Measurements from ENCODE around the gene KATNB1. TPM values are rescaled to one million over a fixed set of nuclear protein-coding genes. Genes with fewer than 3 reads are reported as not detected.

The KATNB1 gene
- total RNA-seq, 2 experiments from 2014 or later: 21.0 to 22.3 TPM

DNA sequence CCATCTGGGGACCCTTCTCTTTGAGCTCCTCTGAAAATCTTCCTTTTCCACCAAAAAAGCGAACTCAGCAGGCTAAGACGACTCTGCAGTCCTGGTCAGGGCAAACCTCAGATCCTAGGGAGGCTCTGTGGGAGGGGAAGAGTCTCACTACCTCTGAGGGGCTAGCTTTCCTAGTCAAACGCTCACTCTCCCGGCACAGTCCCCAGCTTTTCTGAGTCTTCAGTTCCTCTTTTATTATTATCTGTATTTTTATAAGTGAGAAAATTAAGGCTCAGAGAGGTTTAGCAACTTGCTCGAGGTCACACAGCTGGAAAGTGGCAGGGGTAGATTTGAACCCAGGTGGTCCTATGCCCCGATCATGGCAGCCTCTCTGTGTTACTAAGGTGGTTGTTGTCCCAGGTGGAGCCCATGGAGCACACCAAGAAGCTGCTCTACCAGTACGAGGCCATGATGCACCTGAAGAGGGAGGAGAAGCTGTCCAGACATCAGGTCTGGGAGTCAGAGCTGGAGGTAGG, 9.1 kb upstream of the KATNB1 start:
- Histone ChIP-seq H3K36me3 (ENCODE audit: insufficient read depth, low read length) (no peaks in the 10 kb centered on the region), H3K4me1 (ENCODE audit: insufficient read depth, low read length) (no peaks in the 10 kb centered on the region), H3K27me3 (ENCODE audit: control insufficient read depth in 1 of 2, insufficient read depth in 2 of 2, low read length in 2 of 2) (no peaks in the 10 kb centered on the region), H3K9me3 (ENCODE audit: control insufficient read depth in 1 of 2, insufficient read depth in 1 of 2, low read length in 2 of 2) (peaks cover 0 to 4% of the 10 kb centered on the region in 2 experiments), H3K4me3 (ENCODE audit: low read length) (no peak overlapping the region), H3K27ac (ENCODE audit: low read depth in 1 of 2, low read length in 2 of 2) (no peak overlapping the region)
- H3K27ac Mint-ChIP-seq: no peak overlapping the region
- DNase-seq (no peak), ATAC-seq (ENCODE audit: poor library complexity) (no peak)
- H3K4me1 Mint-ChIP-seq (ENCODE audit: low read depth): no peaks in the 10 kb centered on the region
- intact Hi-C loops (cut with DNase I, micrococcal nuclease): no loop called here
- ChIA-PET POLR2A (no interaction called here), CTCF (no interaction called here)
- H3K9me3 Mint-ChIP-seq: no peaks in the 10 kb centered on the region
- no peak for TF ChIP-seq CTCF (IDR thresholded peaks at IDR 0.05)
- no peaks in the 10 kb centered on the region for H3K27me3 Mint-ChIP-seq
- no peaks in the 10 kb centered on the region for H3K36me3 Mint-ChIP-seq (ENCODE audit: low read depth)
- no peak overlapping the region for H3K4me3 Mint-ChIP-seq

DNA sequence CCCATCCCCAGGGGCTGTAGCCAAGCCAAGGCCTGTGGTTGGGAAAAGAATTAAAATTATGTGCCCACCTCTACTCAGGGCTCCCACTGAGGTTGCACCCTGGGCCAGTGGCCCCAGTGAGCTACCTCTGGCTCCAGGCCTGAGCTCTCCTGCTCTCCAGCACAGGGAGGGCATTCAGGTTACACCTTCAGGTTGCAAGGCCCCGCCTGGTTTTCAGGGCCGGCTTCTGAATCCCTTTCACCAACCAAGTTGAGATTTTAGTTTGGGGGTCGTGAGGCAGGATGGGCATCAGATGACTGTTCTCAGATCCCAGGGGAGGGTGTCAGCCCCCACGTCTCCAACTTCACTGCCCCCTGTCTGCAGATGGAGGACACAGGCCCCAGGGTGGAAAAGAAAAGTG, 8.0 kb upstream of the KATNB1 start:
- Mint-ChIP-seq H3K27ac (no peak overlapping the region), H3K4me1 (ENCODE audit: low read depth) (no peaks in the 10 kb centered on the region), H3K4me3 (no peak overlapping the region), H3K9me3 (peaks cover under 1% of the 10 kb centered on the region), H3K36me3 (ENCODE audit: low read depth) (no peaks in the 10 kb centered on the region), H3K27me3 (no peaks in the 10 kb centered on the region)
- H3K27ac ChIP-seq (ENCODE audit: low read depth in 1 of 2, low read length in 2 of 2): no peak overlapping the region
- intact Hi-C loops (cut with DNase I, micrococcal nuclease): no loop called here
- POLR2A ChIA-PET: no interaction called here
- no peaks in the 10 kb centered on the region for H3K4me1 ChIP-seq (ENCODE audit: insufficient read depth, low read length)
- CTCF ChIA-PET: no interaction called here
- no peaks in the 10 kb centered on the region for H3K27me3 ChIP-seq (ENCODE audit: control insufficient read depth in 1 of 2, insufficient read depth in 2 of 2, low read length in 2 of 2)
- H3K36me3 ChIP-seq (ENCODE audit: insufficient read depth, low read length): no peaks in the 10 kb centered on the region
- no peak for ATAC-seq (ENCODE audit: poor library complexity)
- TF ChIP-seq CTCF (IDR thresholded peaks at IDR 0.05): no peak
- no peak for DNase-seq
- H3K4me3 ChIP-seq (ENCODE audit: low read length): no peak overlapping the region
- peaks cover 0 to 4% of the 10 kb centered on the region in 2 experiments for H3K9me3 ChIP-seq (ENCODE audit: control insufficient read depth in 1 of 2, insufficient read depth in 1 of 2, low read length in 2 of 2)

DNA sequence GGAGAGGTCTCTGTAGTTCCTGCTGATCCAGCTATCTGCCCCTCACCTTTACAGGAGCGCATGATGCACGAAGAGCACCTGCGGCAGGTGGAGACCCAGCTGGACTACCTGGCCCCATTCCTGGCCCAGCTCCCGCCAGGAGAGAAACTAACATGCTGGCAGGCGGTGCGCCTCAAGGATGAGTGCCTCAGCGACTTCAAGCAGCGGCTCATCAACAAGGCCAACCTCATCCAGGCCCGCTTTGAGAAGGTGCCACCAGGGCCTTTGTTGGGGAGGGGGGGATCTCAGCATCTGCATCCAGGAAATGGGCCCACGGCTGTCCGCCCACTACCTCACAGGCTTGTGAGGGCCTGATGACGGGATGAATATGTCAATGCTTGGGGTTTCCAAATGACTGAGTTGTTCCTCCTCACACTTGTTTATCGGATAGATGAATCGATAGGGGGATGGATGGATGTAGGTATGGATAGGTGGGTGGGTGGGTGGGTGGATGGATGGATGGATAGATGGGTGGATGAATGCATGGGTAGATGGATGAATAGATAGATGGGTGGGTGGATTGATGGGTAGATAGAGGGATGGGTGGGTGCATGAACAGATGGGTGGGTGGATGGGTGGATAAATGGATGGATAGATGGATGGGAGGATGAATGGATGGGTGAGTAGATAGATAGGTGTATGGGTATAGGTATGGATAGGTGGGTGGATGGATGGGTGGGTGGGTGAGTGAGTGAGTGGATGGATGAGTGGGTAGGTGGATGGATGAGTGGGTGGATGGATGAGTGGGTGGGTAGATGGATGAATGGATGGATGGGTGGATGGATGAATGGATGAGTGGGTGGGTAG, 7.0 kb upstream of the KATNB1 start:
- Histone ChIP-seq H3K9me3 (ENCODE audit: control insufficient read depth in 1 of 2, insufficient read depth in 1 of 2, low read length in 2 of 2) (no peaks in the 10 kb centered on the region), H3K27ac (ENCODE audit: low read depth in 1 of 2, low read length in 2 of 2) (no peak overlapping the region), H3K4me3 (ENCODE audit: low read length) (no peak overlapping the region), H3K27me3 (ENCODE audit: control insufficient read depth in 1 of 2, insufficient read depth in 2 of 2, low read length in 2 of 2) (no peaks in the 10 kb centered on the region), H3K36me3 (ENCODE audit: insufficient read depth, low read length) (no peaks in the 10 kb centered on the region), H3K4me1 (ENCODE audit: insufficient read depth, low read length) (no peaks in the 10 kb centered on the region)
- no peak for TF ChIP-seq CTCF (IDR thresholded peaks at IDR 0.05)
- H3K27me3 Mint-ChIP-seq: no peaks in the 10 kb centered on the region
- no peaks in the 10 kb centered on the region for H3K4me1 Mint-ChIP-seq (ENCODE audit: low read depth)
- no peaks in the 10 kb centered on the region for H3K36me3 Mint-ChIP-seq (ENCODE audit: low read depth)
- peaks cover 6% of the 10 kb centered on the region for H3K9me3 Mint-ChIP-seq
- CTCF ChIA-PET: no interaction called here
- intact Hi-C loops (cut with DNase I, micrococcal nuclease): no loop called here
- H3K4me3 Mint-ChIP-seq: no peak overlapping the region
- no peak overlapping the region for H3K27ac Mint-ChIP-seq
- DNase-seq (no peak), ATAC-seq (ENCODE audit: poor library complexity) (no peak)
- POLR2A ChIA-PET: no interaction called here

Data from CD4-positive, alpha-beta T cell (primary cell).